GM12875 (cell line): ENCODE data around the gene XRCC4.

Source experiments
- H3K4me3 ChIP-seq: one replicate; pipeline ENCODE4 v1.5.1; 2011; ENCODE audit warnings: low read depth, low read length, control low read depth
- CTCF ChIP-seq: IDR thresholded peaks from 2 replicates; pipeline ENCODE4 v1.5.1; 2011; ENCODE audit warnings: low read depth, mild to moderate bottlenecking, control low read depth, inconsistent platforms, low read length, moderate library complexity, borderline replicate concordance; ENCODE audit not compliant: insufficient read depth

XRCC4 gene

GRCh38 chr5:83313436-83313835 lies 236.1 kb downstream of the XRCC4 start:
- H3K4me3 ChIP-seq, result no peak overlapping the region
- no peak for TF ChIP-seq CTCF

GRCh38 chr5:83321483-83322055 lies 244.2 kb downstream of the XRCC4 start:
- no peak overlapping the region for H3K4me3 ChIP-seq
- TF ChIP-seq CTCF, result no peak

- TF ChIP-seq CTCF, result no peak
- no peak overlapping the region for H3K4me3 ChIP-seq
These were observed 245.1 kb downstream of the XRCC4 start for GRCh38 chr5:83322273-83322924.

GRCh38 chr5:83323557-83324180 lies 246.3 kb downstream of the XRCC4 start:
- no peak overlapping the region for H3K4me3 ChIP-seq
- no peak for TF ChIP-seq CTCF

- H3K4me3 ChIP-seq, result no peak overlapping the region
- no peak for TF ChIP-seq CTCF
These were observed 254.5 kb downstream of the XRCC4 start for GRCh38 chr5:83331842-83332241.

- H3K4me3 ChIP-seq, result no peak overlapping the region
- no peak for TF ChIP-seq CTCF
These were observed 260.2 kb downstream of the XRCC4 start for GRCh38 chr5:83337453-83338035.
